HG03175 (cell line): Measurements from ENCODE around the gene RABL3.
"Not testable (repeated sequence)": the region's sequence is repeated elsewhere in the genome, so short reads cannot be mapped to it uniquely, and the experiment has no call there.

Source experiments
- ATAC-seq: cut with Tn5 transposase; IDR thresholded peaks from one replicate; pipeline ENCODE4 v1.9.1; 2021; ENCODE audit warnings: mild to moderate bottlenecking, moderate library complexity; ENCODE audit not compliant: unreplicated experiment

The RABL3 gene

DNA sequence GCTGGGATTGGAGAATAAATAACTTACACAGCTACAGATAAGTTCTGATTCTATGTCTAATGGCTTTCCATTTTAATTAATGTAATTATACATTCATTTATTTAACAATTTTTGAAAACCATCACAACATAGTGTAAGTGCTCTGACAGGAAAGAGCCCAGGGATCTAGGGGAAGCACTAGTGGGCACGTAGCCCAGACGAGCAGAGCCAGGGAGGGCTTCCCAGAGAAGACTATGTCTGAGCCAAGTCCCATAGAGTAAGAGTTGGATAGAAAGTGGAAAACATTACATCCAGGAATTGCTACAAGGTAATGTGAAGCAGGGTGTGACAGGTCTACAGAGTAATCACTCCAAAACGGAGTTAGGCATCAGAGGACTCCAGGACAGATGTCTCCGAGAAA is 57.4 kb downstream of the RABL3 start:
- ATAC-seq: no peak

DNA sequence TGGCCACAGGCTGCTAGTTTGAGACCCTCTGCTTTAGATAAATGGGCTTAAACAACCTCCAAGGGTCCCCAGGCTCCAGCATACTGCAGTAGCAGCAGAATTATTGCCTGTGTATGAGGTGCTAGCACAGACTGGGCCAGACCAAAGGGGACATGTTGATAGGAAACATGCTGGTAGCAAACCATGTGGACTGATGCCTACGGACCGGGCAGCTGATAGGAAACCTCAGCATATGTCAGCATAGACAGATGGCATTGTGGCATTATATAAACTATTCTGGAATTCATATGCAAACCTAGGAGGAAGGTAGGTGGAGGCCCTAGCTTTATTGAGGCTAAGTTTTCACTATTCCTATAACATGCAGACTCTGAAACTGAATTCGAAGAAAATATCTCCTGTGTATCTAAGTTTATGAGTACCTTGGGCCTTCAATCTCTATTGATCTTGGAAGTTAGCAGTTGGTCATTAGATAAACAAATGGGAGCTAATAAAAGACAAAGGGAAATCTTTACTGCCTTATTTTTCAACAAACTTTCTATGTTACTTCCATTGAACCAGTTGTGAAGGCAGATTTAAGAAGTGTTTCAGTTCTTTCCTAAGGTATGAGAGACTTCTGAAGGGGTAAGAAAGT is 58.5 kb downstream of the RABL3 start:
- no peak for ATAC-seq

DNA sequence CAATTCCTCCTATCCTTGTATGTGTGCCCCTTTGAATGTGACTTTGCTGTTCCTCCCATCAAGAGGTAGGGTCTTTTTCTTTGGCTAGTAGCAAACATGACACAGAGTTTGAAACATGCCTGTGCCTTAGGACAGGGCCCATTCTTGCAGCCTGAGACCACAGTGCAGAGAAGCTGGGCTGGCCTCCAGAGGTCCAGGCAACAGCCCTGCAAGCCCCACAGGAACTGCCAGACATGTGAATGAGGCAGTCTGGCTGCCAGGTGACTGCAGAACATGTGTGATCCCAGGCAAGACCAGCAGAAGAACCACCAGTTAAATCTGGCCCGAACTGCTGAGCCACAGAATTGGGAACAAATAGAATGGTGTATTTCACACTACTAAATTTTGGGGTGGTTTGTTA is 59.1 kb downstream of the RABL3 start:
- no peak for ATAC-seq

DNA sequence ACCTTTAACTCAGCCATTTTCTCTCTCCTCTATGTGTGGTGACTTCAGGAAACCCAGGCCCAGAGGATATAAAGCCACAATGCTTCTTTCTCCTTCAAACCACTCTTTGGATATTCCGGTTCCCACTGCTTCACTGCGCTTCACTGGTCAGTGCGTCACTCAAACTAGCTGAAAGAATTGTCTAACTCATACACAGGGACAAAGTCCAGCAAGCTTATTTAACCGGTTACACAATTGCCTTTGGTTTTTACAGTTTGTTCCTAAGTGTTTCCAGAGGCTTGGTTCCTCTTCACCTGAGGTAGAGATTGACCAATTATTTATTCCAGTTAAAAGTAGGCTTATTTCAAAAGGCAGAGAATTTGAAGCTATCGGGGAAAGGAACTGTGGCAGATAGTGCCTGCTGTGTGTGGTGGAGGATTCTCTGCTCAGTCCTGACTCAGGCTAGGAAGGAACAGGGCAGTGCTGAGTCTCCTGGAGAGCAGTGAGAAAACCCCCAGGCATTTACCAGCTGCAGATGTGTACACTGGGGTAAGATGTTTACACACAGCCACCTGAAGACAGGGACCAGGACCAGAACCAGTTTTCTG is 60.1 kb downstream of the RABL3 start, which contains the start of gene HGD:
Gene HGD, minus strand, starts transcription at position 145 of the 587 bp plus-strand sequence. Its CDS starts 128 bp downstream, at position 17.
- ATAC-seq: no peak

DNA sequence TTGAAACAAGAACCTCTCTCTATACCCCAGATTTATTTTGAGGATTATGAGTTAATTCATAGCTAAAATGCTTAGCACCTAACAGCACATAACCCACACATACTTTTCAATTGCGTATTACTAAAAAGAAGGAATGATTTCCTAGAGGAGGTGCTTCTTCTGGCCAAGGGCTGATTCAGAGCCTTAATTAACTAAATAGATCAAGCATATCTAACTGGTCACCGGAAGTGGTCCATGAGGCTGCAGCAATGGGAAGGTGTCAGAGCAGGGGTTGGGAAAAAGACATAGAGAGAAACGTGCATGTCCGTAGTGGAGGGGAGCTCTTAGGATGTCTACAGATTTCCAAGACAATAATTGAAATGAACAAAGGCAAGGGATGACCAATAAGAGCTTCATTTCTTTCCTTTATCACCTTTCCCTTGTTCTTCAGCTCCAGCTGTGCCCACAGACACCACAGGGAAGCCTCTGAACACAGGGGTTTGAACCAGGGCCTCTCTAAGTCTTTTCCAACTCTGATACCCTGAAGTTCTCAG is 60.7 kb downstream of the RABL3 start:
- ATAC-seq: no peak

DNA sequence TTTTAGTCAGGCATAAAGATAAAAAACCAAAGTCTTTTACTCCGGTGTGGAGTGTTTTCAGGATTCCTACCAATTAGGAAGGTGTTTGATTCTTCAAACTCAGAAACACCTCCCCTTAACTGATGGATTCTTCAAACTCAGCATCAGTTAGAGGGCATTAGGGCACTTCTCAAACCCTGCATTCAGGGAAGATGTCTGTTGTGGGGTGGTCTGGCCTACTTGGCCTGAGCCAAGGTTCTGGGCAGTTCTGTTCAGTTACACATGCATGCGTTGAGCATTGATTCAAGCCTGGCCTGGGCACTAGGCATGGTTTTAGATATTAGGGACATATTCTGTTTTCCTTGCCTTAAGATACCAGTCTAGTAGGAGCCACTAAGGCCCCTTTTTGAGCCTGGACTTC is 61.3 kb downstream of the RABL3 start:
- no peak for ATAC-seq

DNA sequence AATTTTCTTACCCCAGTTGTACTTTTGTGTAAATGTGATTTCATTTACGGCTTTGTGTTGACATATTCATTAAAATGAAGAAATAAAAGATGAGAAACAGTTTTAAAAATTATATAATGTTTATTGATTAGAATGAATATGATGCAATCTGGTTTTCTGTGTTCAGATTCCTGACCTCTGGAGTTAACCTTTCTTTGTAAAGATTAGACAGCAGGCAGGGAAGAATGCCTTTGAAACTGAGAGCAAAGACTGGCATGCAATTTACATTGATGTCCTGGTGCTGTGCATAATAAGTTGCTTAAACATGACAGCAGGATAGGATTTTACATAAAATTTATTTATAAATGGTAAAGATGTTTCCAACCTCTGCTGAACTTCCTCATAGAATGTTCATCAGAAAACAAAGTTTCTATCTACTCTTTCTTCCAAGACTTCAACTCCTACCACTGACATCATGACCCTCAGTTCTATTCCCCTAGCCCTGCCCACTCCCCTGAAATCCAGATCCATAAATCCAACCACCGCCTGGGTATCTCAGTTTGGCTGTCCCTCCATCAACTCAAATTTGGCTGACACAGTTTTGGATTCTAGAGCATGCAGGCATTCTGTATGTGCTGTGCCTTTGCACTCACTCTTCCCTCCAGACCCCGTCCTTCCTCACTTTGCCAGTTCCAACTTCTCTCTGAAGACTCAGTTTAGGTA is 62.0 kb downstream of the RABL3 start:
- ATAC-seq: no peak

DNA sequence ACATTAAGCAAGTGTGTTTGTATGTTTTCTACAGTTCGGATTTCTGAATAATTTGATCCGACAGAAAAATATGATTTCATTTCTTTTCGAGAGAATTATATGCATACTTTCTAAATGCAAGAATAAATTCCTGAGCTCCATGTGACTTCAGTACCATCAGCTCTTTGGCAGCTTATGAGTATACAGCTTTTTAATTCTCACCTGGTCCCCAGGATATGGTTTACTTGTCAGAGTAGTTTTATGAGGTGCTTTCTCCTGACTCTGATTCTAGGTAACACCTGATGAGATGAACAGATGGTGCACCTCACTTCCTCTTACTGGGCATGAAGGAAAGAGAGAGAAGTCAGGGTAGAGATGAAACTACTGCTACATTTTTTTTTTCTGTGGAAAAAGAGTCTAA is 63.3 kb downstream of the RABL3 start:
- peak; percentile 52 for ATAC-seq

DNA sequence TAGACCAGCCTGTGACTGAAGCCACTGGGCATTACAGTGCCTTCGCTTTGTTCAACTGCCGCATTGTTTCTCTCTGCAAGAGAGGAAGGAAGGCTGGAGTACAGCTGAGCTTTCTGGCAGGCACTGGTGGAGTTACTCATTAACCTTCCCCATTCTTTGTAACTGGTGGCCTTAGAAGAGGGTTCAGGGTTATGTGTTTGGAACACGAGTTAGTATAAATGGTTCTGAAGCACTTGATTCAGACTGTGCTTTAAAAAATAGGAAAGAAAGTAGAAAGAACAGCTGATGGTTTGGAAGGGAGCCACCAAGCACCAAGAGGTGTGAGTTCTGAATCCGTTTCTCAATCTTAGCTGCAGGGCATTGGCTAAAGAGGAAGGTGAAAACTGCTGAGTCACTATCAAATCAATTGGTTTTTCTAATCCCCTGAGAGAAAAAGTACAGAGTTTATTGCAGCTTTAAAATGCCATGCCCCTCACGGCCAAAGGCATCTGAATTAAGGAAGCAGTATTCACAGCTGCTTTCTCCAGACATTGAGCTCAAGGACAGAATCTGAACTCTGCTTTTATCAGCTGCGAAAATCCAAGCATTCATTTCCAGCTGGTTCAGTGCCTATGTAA is 63.9 kb downstream of the RABL3 start:
- ATAC-seq: peak; percentile 92

DNA sequence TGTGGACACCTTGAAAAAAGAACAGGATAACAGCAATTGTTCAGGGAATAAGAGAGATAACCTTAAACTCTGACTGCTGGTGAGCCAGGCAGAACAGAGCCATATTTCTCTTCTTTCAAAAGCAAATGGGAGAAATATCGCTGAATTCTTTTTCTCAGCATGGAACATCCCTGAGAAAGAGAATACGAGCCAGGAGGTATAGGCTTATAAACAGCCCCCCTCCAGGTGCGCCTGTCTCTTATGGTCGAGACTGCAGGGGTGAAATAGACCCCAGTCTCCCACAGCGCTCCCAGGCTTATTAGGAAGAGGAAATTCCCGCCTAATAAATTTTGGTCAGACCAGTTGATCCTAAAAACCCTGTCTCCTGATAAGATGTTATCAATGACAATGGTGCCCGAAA is 65.1 kb downstream of the RABL3 start:
- ATAC-seq: not testable (repeated sequence)

DNA sequence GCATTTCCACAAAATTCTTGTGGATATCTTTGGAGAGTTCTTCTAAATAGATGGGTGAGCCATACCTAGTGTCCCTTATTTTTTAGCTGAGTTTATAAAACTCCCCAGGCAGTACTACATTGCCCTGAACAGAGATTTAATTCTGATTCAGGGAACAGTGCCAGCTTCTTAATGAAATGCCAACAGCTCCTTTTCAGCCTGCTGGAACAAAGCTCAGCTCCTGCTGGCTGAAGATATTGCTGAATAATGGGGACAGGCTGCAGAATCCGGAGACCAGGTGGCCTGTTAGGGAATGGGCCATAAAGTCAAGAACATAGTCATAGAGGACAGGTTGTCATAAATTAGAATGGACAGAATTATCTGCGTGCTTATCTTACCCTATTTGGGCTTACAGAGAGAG is 69.2 kb downstream of the RABL3 start:
- no peak for ATAC-seq

DNA sequence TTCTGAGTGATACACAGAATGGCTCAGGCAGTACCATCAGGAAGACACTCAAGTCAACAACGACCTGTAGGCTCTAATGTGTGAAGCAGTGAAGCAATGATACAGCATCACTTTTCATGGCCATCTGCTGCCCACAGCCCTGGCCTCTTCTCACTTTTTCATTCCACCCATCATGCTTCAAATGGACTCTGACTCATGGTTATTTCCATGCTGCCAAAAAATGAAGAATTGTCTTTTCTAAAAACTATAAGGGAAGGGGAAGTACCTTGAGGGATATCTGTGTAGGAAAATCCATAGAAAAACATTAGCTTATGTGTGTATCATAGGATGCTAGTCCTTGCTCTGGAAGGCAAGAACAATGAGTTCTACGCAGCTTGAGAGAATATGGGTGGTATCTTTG is 71.7 kb downstream of the RABL3 start:
- ATAC-seq: no peak

DNA sequence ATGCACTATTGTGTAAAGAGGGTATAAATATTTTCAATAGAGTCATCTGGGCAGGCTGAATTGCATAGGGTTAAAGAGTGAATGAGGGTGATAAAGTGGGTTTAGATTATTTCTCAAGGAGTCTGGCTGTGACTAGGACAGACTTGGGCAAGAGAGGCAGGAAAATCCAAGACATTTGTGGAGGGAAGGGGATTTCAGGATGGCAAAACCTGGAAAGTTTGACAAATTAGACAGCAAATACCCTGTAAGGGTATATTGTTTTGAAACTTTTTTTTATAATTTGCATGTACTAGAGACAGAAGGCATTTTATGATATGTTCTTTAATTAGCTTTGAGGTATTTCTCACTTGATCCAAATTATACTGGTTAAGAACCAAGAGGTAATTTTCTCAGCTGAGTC is 77.4 kb downstream of the RABL3 start:
- ATAC-seq: no peak

DNA sequence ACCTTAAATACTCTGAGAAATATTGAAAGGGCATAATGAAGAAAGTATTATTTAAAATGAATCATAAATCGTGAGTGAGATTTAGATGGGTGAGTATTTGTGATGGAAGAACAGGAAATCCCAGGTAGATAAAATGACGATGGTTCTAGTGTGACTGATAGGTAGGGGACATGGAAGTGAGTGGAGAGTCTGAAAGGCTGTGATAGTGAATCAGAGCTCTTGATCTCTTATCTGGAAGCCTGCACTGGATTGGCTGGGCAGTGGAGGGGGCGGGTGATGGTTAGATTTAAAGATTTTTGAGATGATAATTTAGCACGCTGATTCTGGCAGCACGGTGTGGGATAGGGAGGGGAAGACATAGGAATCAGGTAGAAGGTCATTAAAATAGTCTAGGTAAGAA is 80.4 kb downstream of the RABL3 start:
- ATAC-seq: no peak

DNA sequence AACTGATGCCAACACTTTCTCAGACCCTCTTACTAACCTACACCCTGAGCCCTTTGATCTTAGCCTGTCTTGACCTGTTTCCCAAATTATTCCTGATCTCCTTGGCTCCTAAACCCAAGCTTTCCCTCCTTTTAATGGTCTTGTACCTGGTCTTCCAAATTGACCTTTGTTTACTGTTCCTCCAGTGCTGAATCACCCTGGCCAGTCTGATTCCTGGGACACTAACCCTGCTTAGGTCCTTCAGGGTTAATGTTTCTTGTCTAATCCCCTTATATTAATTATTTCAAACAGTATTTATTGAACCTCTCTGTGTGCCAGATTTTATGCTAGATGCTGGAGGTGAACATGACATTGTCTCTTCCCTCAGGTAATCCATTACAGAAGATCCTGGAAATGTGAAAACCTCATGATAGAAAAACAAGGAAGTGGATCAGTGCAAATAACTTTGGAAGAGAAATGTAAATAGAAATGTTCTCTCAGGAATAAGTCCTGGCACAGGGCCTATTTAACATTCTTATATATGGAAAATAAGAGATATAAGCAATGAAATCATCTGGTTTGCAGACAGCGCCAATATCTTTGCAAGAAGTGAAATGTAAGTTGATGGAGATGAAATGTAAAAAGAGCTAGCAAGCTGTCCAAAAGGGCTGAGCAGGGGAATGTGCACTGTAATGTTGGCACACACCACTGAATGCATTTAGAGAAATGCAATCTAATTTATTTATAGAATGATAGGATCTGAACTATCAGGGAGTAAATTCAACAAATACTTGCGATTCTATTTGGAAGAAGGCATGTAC is 81.0 kb downstream of the RABL3 start:
- ATAC-seq: no peak

DNA sequence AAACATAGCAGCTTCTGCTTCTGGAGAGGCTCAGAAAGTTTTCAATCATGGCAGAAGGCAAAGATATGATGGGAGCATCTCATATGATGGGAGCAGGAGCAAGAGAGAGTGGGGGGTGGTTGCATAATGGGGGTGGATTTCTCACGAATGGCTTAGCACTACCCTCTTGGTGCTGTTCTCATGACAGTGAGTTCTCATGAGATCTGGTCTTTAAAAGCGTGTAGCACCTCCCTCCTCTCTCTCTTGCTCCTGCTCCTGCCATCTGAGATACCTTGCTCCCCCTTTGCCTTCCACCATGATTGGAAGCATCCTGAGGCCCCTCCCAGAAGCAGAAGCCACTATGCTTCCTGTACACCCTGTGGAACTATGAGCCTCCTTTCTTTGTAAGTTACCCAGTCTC is 82.5 kb downstream of the RABL3 start:
- ATAC-seq: no peak

DNA sequence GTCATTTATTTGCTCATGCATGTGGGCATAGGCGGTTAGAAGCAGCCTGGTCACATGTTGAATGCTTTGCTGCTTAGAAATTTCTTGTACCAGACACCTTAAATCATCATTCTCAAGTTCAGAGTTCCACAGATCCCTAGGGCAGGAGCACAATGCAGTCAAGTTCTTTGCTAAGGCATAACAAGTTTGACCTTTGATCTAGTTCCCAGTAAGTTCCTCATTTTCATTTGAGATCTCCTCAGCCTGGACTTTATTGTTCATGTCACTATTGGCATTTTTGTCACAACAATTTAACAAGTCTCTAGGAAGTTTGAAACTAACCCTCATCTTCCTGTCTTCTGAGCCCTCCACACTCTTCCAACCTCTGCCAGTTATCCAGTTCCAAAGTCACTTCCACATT is 83.0 kb downstream of the RABL3 start:
- ATAC-seq: no peak

DNA sequence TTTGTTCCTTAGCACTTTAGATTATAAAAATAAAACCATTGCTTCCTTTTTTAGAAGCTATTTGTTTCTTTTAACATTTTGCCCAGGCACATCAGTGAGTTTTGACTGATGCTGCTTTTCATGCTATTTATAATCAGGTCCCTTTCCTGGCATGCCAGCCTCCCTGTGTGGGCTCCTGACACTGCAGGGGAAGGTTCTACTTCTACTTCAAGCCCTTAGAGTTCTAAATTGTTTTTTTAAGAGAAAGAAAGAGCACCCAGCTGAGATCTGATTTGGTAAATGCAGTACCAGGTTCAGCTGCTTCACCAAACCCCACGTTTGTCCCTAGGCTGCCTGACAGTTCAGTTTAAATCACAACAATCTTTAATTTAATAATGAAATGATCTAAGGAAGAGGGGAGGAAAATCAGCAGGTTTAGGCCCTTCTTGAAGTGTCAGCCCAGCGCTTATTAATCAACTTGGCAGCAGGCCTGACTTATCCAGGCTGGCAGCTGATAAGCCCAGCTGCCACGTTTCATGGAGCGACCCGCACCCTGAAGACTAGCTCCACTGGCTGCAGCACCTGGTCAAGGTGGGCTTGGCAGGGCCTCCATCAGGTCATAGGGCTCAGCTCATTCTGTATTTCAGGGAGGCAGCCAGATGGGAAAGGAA is 89.3 kb downstream of the RABL3 start:
- no peak for ATAC-seq

DNA sequence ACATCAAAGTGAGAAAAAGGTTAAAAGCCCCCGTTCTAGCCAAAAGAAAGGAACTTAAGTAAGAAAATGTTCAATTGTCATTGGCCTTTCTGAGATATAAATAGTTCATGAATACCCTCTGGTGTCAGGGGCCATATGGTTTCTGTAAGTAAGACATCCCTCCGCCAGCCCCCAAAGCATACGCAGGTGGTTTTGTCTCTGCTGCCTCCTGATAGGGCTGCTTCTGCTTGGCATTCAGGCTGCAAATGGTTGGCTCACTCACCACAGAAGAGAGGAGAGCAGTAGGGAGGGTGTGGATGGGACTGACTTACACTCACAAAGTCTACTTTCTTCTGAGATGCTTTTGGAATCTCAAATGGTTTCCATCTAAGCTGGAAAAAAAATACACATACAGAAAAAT is 90.0 kb downstream of the RABL3 start:
- no peak for ATAC-seq

DNA sequence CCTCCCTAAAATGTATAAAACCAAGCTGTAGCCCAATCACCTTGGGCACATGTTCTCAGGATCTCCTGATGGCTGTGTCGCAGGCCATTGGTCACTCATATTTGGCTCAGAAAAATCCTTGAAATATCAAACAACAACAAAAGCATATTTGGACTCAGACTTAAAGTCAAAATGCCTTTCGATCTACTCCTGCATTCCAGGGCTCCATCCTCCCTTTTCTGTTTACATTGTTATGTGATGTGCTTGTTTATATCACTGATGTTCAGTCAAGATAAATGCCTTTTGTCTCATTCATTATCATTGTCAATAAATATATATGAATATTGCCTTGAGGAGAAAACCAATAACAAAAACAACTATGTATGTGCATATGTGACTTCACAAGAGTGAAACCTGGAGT is 92.0 kb downstream of the RABL3 start:
- ATAC-seq: no peak
